ENCODE data around the gene ETV1.

The ETV1 gene

GRCh38 chr7:13875496-13876074, 113.9 kb downstream of the ETV1 start:
- no peak for DNase-seq

GRCh38 chr7:13874783-13875182, 114.7 kb downstream of the ETV1 start:
- DNase-seq: no peak

GRCh38 chr7:13872709-13873108, 116.8 kb downstream of the ETV1 start:
- no peak for DNase-seq

- no peak for DNase-seq
These were observed 118.5 kb downstream of the ETV1 start for GRCh38 chr7:13871008-13871407.

GRCh38 chr7:13860734-13861133, 128.7 kb downstream of the ETV1 start:
- DNase-seq: no peak

GRCh38 chr7:13856012-13856411, 133.5 kb downstream of the ETV1 start:
- DNase-seq: no peak

- DNase-seq: no peak
These were observed 137.0 kb downstream of the ETV1 start for GRCh38 chr7:13852281-13852968.

GRCh38 chr7:13851736-13852135, 137.7 kb downstream of the ETV1 start:
- DNase-seq: no peak

GRCh38 chr7:13850185-13850752, 139.2 kb downstream of the ETV1 start:
- DNase-seq: peak; percentile 49

- no peak for DNase-seq
These were observed 140.1 kb downstream of the ETV1 start for GRCh38 chr7:13849163-13849892.

- no peak for DNase-seq
These were observed 140.8 kb downstream of the ETV1 start for GRCh38 chr7:13848681-13849131.

GRCh38 chr7:13846386-13846785, 143.1 kb downstream of the ETV1 start:
- no peak for DNase-seq

GRCh38 chr7:13845601-13846000, 143.9 kb downstream of the ETV1 start:
- no peak for DNase-seq

GRCh38 chr7:13844954-13845353, 144.5 kb downstream of the ETV1 start:
- DNase-seq: no peak

GRCh38 chr7:13841284-13841683, 148.2 kb downstream of the ETV1 start:
- no peak for DNase-seq
